GM18907 (cell line): Measurements from ENCODE around the gene C3orf49.

ENCODE experiments used
- ATAC-seq: cut with Tn5 transposase; IDR thresholded peaks from one replicate; pipeline ENCODE4 v1.9.1; 2021; ENCODE audit warnings: mild to moderate bottlenecking, moderate library complexity; ENCODE audit not compliant: unreplicated experiment

C3orf49 gene

DNA sequence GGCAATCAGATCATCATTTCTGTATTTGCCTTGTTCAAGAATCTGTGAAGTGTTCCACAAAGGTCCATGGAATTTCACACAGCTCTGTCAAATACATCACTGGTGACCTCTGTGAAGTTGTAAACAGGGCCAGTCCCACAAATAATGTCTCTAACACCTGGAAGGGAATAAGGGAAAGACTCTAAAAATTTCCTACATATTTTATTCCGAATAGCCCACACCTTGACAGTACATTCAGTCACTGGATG is at the start of gene C3orf49:
TSS of gene C3orf49 (plus strand) at position 149 of the 248 bp plus-strand sequence. CDS start 173 bp downstream, outside the sequence.
- no peak for ATAC-seq

DNA sequence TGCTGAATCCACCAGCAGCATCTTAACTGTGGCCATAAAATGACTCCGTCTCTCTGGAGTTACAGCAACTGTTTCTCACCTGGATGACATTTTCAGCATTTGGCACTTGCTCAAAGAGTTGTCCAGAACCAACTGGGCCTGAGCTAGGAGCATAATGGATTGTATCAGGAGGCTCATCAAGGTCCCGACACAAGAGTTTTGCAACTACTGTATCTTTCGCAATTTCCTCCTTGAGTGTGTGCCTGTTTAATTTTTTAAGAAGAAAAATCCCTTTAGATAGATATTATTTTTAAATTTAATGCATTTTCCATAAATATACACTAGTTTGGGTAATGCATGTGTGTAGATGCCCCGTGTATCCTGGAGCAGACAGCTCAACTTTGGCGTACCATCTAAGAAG is 44.3 kb upstream of the C3orf49 start:
- no peak for ATAC-seq

DNA sequence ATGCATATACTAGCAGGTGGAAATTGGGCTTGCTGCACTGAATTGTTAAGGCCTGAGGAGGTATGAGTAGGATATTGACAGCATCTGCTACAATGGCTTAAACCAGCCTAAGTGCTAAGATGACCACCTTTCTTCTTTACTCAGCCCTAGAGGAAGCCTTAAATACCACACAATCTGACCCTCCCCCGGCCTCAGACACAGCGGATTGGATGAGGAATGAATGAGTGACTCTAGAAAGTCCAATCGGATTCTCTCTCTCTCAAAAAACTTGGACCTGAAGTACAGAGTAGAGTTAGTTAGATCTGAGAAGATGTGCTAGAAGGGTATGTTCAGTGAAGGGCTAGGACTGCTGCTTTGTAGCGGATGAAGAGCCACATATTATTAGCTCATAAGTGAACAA is 39.9 kb upstream of the C3orf49 start:
- no peak for ATAC-seq

- no peak for ATAC-seq
Observed at GRCh38 chr3:63791974-63792373, 27.1 kb upstream of the C3orf49 start.

DNA sequence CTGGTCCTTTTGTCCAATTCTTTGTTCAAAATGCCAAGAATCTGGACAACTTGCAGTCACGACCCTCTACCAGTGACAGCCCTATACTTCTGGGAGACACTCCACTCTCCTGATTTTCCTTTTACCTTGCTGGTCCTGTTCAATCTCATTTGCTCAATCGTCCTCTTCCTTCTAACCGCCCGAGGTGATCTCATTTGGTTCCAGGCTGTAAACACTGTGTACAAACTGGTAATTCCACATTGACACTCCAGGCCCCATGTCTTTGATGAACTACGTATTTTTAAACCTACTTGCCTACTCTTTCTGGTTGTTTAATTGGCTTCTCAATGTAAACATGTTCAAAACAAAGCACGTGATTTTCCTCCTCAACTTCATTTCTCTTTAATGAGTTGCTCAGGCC is 23.7 kb upstream of the C3orf49 start:
- ATAC-seq, result no peak

- ATAC-seq, result no peak
Observed at GRCh38 chr3:63798544-63798943, 20.6 kb upstream of the C3orf49 start.

DNA sequence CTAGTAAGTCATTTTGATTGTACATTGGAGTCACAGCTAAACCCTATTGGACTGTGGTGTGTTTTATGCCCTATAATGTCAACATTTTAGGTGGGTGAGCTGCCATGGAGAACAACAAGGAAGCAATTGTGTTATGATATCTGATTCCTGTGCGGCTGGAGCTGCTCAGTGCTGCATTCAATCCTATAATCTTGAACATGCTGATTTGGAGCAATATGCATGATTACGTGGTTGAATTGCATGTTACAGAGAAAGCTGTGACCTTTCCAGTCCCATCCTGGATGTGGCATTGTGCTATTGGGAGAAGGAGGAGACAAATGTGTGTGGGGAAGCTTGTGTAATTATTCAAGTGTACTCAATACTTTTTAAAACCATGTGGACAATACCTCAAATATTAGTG is 20.1 kb upstream of the C3orf49 start:
- ATAC-seq, result no peak

GRCh38 chr3:63800097-63800496 is 19.0 kb upstream of the C3orf49 start:
- ATAC-seq, result no peak

- no peak for ATAC-seq
Observed at GRCh38 chr3:63803911-63804310, 15.2 kb upstream of the C3orf49 start.

GRCh38 chr3:63807961-63808565 is 11.0 kb upstream of the C3orf49 start:
- ATAC-seq, result no peak

DNA sequence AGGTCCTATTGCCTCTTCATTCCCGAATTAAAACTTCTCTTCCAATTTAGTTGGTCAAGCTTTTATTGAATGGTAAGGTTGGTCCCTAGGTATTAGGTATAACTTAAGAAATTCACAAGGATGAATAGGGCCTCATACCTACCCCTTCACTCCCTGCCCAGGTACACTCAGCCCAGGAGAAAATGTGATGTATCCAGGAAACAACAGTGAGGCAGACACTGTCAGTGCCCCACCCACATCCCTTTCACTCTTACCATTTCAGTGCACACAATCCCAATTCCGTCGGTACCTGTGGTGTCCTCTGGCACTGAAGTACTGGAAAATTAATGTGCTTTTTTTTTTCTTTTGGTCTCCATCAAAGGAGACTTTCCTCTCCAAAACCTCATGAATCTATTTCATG is 10.5 kb upstream of the C3orf49 start:
- ATAC-seq, result no peak

- no peak for ATAC-seq
Observed at GRCh38 chr3:63809607-63810006, 9.5 kb upstream of the C3orf49 start.

GRCh38 chr3:63814237-63814636 is 4.9 kb upstream of the C3orf49 start:
- ATAC-seq, result no peak

DNA sequence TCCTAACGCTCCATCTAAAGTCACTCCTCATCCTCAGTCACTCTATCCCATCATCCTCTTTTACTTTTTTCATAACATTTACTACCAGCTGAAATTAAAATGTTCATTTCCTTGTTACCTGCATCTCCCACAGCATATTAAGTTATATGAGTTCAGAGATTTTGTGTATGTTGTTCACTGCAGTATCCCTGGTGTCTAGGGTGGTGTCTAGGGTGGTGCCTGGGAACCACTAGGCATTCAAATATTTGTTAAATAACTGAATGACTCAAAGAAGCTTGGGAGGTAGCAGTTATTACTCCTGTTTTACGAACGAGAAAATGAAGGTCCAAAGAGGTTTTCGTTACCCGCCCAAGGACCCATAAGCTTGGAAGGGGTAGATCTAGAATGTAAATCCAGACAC is 1.9 kb upstream of the C3orf49 start:
- ATAC-seq, result no peak

- ATAC-seq, result peak; percentile 79
Observed at GRCh38 chr3:63818282-63819150, 583 bp upstream of the C3orf49 start.

DNA sequence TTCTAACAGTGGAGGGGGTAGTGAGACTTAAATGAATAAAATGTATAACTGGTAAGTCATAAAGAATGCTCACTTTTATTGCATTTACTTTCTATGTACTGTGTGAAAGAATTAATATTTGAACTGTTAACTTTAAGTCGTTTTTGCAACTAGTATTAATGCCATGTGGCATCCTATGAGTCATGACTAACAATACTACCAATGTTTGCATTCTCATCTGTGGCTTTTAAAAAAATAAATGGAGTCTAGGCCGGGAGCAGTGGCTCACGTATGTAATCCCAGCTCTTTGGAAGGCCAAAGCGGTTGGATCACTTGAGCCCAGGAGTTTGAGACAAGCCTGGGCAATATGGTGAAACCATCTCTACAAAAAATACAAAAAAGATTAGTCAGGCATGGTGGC is 5.2 kb downstream of the C3orf49 start:
- no peak for ATAC-seq

DNA sequence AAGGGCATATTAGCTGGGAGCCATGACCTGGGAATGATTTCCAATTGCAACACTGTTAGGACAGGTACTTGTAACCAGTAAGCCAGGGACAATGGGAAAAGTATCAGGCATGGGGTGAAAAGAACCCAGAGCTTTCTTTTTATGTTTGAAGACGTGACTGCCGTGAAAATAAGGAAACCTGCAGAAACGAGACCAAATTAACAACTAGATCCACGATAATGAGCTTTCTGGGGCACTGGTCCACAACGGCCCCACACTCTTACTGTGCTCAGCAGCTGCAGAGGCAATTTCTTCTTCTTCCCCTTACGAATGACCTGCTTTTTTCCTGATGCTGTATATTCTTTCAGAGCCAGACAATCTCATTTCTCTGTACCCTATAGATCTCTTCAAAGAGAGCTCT is 11.4 kb downstream of the C3orf49 start:
- no peak for ATAC-seq

- ATAC-seq, result no peak
Observed at GRCh38 chr3:63832395-63832794, 13.3 kb downstream of the C3orf49 start.

GRCh38 chr3:63841704-63842103 is 22.6 kb downstream of the C3orf49 start:
- no peak for ATAC-seq

GRCh38 chr3:63842127-63842526 is 23.0 kb downstream of the C3orf49 start:
- ATAC-seq, result no peak

GRCh38 chr3:63845215-63845614 is 26.1 kb downstream of the C3orf49 start:
- no peak for ATAC-seq

GRCh38 chr3:63847718-63848450 is 28.8 kb downstream of the C3orf49 start:
- ATAC-seq, result no peak
